DND-41 (cell line): ENCODE data around the gene SMAD7.

Experiments used
- ATAC-seq: fragments of 200-7000 bp; cut with Tn5 transposase; 3 replicates; pipeline ENCODE4 v1.9.1; 2021; ENCODE audit warnings: low read depth; ENCODE audit not compliant: insufficient read depth
- DNase-seq: peaks from one replicate; pipeline ENCODE4 v3.0.0-alpha.2; 2020
- H2AFZ ChIP-seq: 2 replicates; pipeline ENCODE4 v1.6.0; 2012; ENCODE audit warnings: low read depth, low read length
- H3K27ac ChIP-seq: 2 replicates; pipeline ENCODE4 v1.5.1; 2012; ENCODE audit warnings: low read length, inconsistent platforms
- H3K27me3 ChIP-seq: fragments of 200-600 bp; sonication (generic); 2 replicates; pipeline ENCODE4 v1.6.0; 2012; ENCODE audit warnings: low read length, mild to moderate bottlenecking, inconsistent platforms; ENCODE audit not compliant: insufficient read depth, poor library complexity
- H3K36me3 ChIP-seq: 2 replicates; pipeline ENCODE4 v1.5.1; 2012; ENCODE audit warnings: low read length, inconsistent platforms; ENCODE audit not compliant: insufficient read depth
- H3K4me1 ChIP-seq: 2 replicates; pipeline ENCODE4 v1.5.1; 2012; ENCODE audit warnings: mild to moderate bottlenecking, low read length; ENCODE audit not compliant: insufficient read depth
- H3K4me2 ChIP-seq: 2 replicates; pipeline ENCODE4 v1.6.0; 2012; ENCODE audit warnings: mild to moderate bottlenecking, moderate library complexity, low read length, inconsistent platforms; ENCODE audit not compliant: insufficient read depth
- H3K4me3 ChIP-seq, 2 experiments: fragments of 200-600 bp in 1 of 2; shearing (Covaris generic) in 1 of 2; 2 replicates each; pipeline ENCODE4 v1.5.1; 2012 to 2016; ENCODE audit warnings: inconsistent platforms in 2 of 2, low read length in 2 of 2, mild to moderate bottlenecking in 2 of 2, low read depth in 1 of 2, moderate library complexity in 1 of 2
- H3K79me2 ChIP-seq: 2 replicates; pipeline ENCODE4 v1.6.0; 2012; ENCODE audit warnings: low read length, inconsistent platforms; ENCODE audit not compliant: insufficient read depth
- H3K9ac ChIP-seq: 2 replicates; pipeline ENCODE4 v1.6.0; 2012; ENCODE audit warnings: low read depth, mild to moderate bottlenecking, inconsistent platforms, low read length, moderate library complexity
- H3K9me3 ChIP-seq: 2 replicates; pipeline ENCODE4 v1.5.1; 2012; ENCODE audit warnings: low read length, moderate library complexity, mild to moderate bottlenecking, inconsistent platforms; ENCODE audit not compliant: insufficient read depth, severe bottlenecking
- H4K20me1 ChIP-seq: 2 replicates; pipeline ENCODE4 v1.6.0; 2012; ENCODE audit warnings: low read length; ENCODE audit not compliant: insufficient read depth
- EZH2 ChIP-seq: IDR thresholded peaks from 3 replicates; pipeline ENCODE4 v1.6.1; 2012; ENCODE audit warnings: borderline replicate concordance, low read depth, mild to moderate bottlenecking, moderate library complexity, low read length, inconsistent platforms; ENCODE audit not compliant: severe bottlenecking
- TF ChIP-seq, protein P1 (sequence below): IDR thresholded peaks from 2 replicates; pipeline ENCODE4 v1.5.1; 2012; ENCODE audit warnings: borderline replicate concordance, low read length, moderate library complexity, mild to moderate bottlenecking; ENCODE audit not compliant: poor library complexity, severe bottlenecking; ENCODE audit errors: extremely low read depth

SMAD7 gene, protein sequence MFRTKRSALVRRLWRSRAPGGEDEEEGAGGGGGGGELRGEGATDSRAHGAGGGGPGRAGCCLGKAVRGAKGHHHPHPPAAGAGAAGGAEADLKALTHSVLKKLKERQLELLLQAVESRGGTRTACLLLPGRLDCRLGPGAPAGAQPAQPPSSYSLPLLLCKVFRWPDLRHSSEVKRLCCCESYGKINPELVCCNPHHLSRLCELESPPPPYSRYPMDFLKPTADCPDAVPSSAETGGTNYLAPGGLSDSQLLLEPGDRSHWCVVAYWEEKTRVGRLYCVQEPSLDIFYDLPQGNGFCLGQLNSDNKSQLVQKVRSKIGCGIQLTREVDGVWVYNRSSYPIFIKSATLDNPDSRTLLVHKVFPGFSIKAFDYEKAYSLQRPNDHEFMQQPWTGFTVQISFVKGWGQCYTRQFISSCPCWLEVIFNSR

DNA sequence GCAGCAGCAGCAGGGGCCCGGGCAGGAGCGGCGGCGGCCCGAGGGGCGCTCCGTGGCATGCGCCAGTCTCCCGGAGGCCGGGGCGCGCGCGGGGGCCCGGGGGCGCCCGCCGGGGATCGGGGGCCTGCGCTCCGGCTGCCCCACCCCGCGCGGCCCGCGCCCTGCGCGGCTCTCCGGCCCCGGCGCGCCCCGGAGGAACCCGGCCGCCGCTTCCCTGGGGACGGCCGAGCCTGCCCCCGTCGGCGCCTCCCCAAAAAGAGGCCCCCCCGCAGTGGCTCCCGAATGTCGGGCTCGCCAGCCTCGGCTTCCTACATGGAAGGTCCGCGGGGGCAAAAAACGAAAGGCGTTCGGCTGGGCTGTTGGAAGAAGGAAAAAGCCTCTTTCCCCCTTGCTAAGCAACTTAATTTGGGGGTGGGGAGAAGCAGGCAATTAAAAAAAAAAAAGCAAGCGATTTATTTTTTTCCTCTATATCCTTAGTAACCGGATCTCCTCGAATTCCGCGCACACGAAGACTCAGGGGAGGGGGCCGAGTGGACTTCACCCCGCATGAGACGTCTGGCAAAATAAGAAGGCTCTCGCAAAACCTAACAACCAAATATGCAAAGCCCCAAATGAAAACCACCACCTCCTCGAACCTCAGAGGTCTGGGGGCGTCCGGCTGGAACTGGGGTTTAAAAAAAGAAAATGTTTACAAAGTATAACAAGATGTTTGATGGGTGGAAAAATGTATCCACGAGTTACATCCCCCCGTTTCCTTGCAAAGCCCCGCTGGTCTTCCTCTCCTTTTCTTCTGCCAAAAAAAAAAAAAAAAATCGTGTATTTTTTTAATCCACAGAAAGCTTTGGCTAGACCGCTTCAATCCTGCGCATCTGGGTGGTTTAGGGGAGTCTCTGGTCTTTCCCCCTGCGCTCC lies at the start of gene SMAD7:
Gene SMAD7, minus strand, starts transcription at position 430 of the 912 bp plus-strand sequence. CDS start 541 bp downstream, outside the sequence.
- H2AFZ ChIP-seq = peak within 1 kb of the TSS; percentile 68
- H3K9ac ChIP-seq = peak within 1 kb of the TSS; percentile 76
- H3K27me3 ChIP-seq = peaks cover 47% of the 10 kb centered on the region
- H3K79me2 ChIP-seq = peaks cover 15% of the 10 kb centered on the region
- H3K9me3 ChIP-seq = no peaks in the 10 kb centered on the region
- TF ChIP-seq, protein P1, sequence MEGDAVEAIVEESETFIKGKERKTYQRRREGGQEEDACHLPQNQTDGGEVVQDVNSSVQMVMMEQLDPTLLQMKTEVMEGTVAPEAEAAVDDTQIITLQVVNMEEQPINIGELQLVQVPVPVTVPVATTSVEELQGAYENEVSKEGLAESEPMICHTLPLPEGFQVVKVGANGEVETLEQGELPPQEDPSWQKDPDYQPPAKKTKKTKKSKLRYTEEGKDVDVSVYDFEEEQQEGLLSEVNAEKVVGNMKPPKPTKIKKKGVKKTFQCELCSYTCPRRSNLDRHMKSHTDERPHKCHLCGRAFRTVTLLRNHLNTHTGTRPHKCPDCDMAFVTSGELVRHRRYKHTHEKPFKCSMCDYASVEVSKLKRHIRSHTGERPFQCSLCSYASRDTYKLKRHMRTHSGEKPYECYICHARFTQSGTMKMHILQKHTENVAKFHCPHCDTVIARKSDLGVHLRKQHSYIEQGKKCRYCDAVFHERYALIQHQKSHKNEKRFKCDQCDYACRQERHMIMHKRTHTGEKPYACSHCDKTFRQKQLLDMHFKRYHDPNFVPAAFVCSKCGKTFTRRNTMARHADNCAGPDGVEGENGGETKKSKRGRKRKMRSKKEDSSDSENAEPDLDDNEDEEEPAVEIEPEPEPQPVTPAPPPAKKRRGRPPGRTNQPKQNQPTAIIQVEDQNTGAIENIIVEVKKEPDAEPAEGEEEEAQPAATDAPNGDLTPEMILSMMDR = no peak
- TF ChIP-seq EZH2 = no peak
- DNase-seq = no peak
- H3K36me3 ChIP-seq = no peaks in the 10 kb centered on the region; the same call in 1 of the 2 replicates
- H3K27ac ChIP-seq = peak within 1 kb of the TSS; percentile 61; the same call in 1 of the 2 replicates
- H3K4me1 ChIP-seq = peaks cover 59% of the 10 kb centered on the region
- ATAC-seq = no peak
- H3K4me2 ChIP-seq = peak within 1 kb of the TSS; percentile 98
- peak within 1 kb of the TSS; percentile 50 to 78; a peak in 3 of 4 replicates for H3K4me3 ChIP-seq
- H4K20me1 ChIP-seq = peaks cover 25% of the 10 kb centered on the region

- Histone ChIP-seq H3K4me1 (peaks cover 22% of the 10 kb centered on the region), H3K27me3 (no peaks in the 10 kb centered on the region)
These were observed 48.8 kb upstream of the SMAD7 start for GRCh38 chr18:48999569-48999968.

DNA sequence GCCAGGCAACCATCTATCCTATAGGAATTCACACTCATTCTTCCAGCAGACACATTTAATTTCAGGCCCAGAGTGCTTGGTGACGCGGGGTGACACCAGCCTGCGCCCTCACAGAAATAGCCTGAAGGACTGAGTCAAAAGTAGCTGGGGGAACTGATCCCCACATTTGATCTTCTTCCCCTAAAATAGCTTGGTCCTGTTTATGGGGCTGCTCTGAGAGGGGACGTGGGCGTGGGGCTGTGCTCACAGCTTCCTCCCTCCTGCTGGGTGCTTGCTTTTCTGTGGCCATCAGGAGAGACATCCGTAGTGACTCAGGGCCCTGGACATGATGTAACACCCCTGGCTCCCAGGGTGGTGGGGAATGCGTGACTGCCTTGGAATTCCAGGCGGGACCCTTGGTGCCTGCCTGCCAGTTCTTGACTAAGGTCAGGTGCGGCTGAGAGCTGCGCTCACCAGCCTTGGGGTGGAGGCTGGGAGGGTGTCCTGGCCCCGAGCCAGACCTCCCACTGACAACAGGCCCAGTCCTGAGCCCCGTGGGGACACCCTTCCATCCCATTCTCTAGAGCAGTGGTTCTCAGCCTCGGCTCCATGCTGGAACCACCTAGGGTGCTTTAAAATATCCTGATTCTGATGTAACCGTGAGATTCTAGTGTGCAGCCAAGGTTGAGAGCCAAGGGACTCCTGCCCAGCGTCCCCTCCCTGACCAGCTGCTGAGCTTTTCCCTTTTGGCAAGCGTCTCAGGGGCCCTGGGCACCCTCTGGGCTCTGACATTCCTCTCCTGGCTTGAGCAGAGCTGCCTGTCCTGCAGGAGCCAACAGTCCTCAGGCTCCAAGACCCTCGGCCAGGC lies 47.4 kb upstream of the SMAD7 start:
- no peak for ATAC-seq
- Histone ChIP-seq H4K20me1 (no peaks in the 10 kb centered on the region), H2AFZ (no peak overlapping the region)

More at GRCh38 chr18:48999569-48999968, 48.8 kb upstream of the SMAD7 start:
- no peaks in the 10 kb centered on the region for H3K79me2 ChIP-seq
- H2AFZ ChIP-seq = no peak overlapping the region
- H3K9ac ChIP-seq = no peak overlapping the region
- no peak overlapping the region for H3K4me3 ChIP-seq
- no peak overlapping the region for H3K4me2 ChIP-seq
- TF ChIP-seq EZH2 = no peak
- TF ChIP-seq, protein P1 = no peak
- no peak for ATAC-seq
- no peaks in the 10 kb centered on the region for H3K36me3 ChIP-seq
- H3K9me3 ChIP-seq = no peaks in the 10 kb centered on the region
- H3K27ac ChIP-seq = no peak overlapping the region
- no peaks in the 10 kb centered on the region for H4K20me1 ChIP-seq
- no peak for DNase-seq

More for the DNA sequence above, 47.4 kb upstream of the SMAD7 start:
- Histone ChIP-seq H3K9me3 (no peaks in the 10 kb centered on the region), H3K4me3 (no peak overlapping the region), H3K4me2 (no peak overlapping the region), H3K27ac (no peak overlapping the region; the same call in 1 of the 2 replicates), H3K9ac (no peak overlapping the region), H3K36me3 (no peaks in the 10 kb centered on the region), H3K79me2 (no peaks in the 10 kb centered on the region), H3K4me1 (peaks cover 22% of the 10 kb centered on the region), H3K27me3 (no peaks in the 10 kb centered on the region)
- TF ChIP-seq, protein P1 = no peak
- TF ChIP-seq EZH2 = no peak
- no peak for DNase-seq
